HepG2 (cell line): ENCODE measurements around the gene CEP131.

Experiments
- HNF4A ChIP-seq: sonication (generic); formaldehyde crosslinking; IDR thresholded peaks from 2 replicates; pipeline ENCODE4 v1.4.0; 2020; ENCODE audit warnings: missing genetic modification reagents
- SMAD1 ChIP-seq: sonication (generic); formaldehyde crosslinking; IDR thresholded peaks from 2 replicates; pipeline ENCODE4 v1.4.0; 2020; ENCODE audit warnings: missing genetic modification reagents, low read depth, mild to moderate bottlenecking, borderline replicate concordance
- ZBTB7A ChIP-seq: sonication (generic); formaldehyde crosslinking; IDR thresholded peaks from 2 replicates; pipeline ENCODE4 v1.8.0; 2022; ENCODE audit warnings: mild to moderate bottlenecking, missing genetic modification reagents
- ZNF510 ChIP-seq: sonication (generic); formaldehyde crosslinking; IDR thresholded peaks from 2 replicates; pipeline ENCODE4 v1.4.0; 2020; ENCODE audit warnings: low read depth, mild to moderate bottlenecking, missing genetic modification reagents
- TF ChIP-seq, protein P1 (sequence below): sonication (generic); formaldehyde crosslinking; IDR thresholded peaks from 2 replicates; pipeline ENCODE4 v1.5.0; 2020; ENCODE audit warnings: mild to moderate bottlenecking, missing genetic modification reagents, moderate library complexity

DNA sequence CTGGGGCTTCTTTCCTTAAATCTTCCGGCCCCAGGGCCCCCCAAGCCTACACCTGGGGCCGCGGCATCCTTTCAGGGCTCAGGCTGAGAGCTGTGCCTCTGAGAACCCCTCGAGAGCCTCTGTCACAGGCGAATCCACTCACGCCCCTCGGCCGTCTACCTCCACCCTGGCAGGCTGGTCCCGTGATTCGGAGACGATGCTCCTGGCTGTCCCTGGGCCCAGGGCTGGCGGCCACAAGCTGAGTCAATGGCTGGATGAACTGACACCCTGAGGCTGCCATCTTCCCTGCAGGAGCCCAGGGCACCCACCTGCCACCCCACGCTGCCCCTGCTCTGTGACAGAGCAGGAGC lies 11.7 kb upstream of the CEP131 start:
- TF ChIP-seq HNF4A = no peak
- TF ChIP-seq ZBTB7A (CRISPR knock-in tag) = no peak
- TF ChIP-seq, protein P1, sequence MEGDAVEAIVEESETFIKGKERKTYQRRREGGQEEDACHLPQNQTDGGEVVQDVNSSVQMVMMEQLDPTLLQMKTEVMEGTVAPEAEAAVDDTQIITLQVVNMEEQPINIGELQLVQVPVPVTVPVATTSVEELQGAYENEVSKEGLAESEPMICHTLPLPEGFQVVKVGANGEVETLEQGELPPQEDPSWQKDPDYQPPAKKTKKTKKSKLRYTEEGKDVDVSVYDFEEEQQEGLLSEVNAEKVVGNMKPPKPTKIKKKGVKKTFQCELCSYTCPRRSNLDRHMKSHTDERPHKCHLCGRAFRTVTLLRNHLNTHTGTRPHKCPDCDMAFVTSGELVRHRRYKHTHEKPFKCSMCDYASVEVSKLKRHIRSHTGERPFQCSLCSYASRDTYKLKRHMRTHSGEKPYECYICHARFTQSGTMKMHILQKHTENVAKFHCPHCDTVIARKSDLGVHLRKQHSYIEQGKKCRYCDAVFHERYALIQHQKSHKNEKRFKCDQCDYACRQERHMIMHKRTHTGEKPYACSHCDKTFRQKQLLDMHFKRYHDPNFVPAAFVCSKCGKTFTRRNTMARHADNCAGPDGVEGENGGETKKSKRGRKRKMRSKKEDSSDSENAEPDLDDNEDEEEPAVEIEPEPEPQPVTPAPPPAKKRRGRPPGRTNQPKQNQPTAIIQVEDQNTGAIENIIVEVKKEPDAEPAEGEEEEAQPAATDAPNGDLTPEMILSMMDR (CRISPR knock-in tag) = no peak
- TF ChIP-seq ZNF510 = no peak
- TF ChIP-seq SMAD1 (CRISPR knock-in tag) = no peak
